HS-5 (cell line): ENCODE measurements around the gene CXCL14.

Experiments used
- DNase-seq: peaks from one replicate; pipeline ENCODE4 v3.0.0-alpha.2; 2012; ENCODE audit warnings: low read depth

CXCL14 gene

GRCh38 chr5:135567661-135568060 is 11.1 kb downstream of the CXCL14 start:
- no peak for DNase-seq

- DNase-seq = no peak
Observed at GRCh38 chr5:135566422-135567400, 12.1 kb downstream of the CXCL14 start.

DNA sequence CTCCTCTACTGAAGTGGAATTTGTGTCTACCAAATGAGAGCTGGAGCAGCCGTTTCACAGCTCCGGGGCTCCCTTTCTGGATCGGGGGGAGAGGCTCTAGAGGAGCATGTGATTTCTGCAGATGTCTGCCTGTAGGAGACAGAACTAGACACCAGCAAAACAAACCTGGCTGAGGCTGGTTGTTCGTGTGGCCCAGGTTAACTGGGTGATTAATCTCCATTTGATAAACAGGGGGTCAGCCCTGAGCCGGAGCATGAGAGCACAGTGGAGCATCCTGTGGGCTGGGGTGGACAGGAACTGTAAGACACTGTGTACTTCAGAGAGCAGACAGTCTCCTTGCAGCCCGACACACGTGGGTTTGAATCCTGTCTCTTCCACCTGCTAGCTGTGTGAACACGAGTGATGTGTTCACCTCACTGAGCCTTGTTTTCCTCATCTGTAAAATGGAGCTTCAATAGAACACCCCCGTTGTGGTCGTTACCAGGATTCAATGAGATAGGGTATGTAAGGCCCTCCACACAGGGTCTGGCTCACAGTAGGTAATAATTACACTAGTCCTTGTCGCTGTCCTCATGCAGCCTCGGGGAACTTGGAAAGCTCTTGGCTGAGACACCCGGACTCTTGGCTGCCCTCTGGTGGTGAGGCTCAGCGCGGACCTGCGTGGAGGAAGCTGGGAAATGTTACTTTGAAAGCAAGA is 12.9 kb downstream of the CXCL14 start:
- DNase-seq = no peak

DNA sequence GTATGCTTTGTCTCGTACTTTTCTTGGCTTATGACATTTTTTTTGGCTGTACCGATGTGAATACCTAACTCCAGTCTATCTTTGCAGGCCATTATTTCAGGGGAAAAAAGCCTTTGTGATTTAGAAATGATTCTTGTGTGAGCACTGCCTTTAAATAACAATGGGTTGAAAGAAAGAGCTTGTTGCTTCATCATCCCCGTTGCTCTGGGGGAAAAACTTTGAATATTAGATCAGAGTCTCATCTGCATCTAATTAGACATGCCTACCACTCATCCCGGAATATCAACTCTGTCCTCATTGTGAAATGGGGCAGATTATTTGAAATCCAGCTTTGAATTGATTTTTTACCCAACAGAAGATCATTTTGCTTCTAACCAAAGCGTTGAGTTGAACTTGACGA is 13.5 kb downstream of the CXCL14 start:
- no peak for DNase-seq

DNA sequence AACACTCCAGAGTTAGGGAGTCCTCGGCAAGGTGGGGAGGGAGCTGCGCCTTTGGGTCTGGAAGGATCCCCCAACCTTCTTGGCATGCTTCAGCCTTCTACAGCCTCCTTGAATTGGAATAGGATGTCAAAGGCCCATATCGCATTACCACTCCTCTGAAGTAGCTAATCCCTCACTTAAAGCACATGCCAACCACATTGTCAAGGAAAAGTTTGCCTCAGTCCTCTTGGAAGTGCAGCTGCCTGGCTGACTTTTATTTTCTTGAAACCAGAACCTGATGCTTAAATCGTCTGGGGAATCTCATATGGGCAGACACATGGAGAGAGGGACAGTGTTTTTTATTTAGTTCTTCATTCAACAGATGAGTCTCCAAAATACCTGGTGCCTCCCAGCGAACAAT is 14.5 kb downstream of the CXCL14 start:
- no peak for DNase-seq

- DNase-seq = no peak
Observed at GRCh38 chr5:135561266-135561665, 17.5 kb downstream of the CXCL14 start.

DNA sequence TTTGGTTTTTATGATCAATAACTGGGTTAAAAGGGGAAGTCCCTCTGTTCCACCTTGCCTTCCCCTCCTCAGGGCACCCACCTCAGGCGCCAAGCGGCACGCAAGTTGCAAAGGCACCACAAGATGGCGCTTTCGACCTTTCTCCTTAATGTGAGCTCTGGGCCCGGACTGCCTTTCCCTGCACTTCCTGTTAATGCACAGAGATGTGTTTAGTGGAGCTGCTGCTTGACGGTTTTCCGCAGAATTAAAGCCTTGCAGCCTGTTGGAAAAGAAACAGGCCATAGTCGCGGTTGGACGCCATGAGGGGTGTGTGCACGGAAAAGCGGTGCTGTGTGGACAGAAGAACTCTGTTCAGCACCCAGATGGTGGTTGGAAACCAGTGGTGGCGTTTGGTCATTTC is 17.9 kb downstream of the CXCL14 start:
- no peak for DNase-seq

DNA sequence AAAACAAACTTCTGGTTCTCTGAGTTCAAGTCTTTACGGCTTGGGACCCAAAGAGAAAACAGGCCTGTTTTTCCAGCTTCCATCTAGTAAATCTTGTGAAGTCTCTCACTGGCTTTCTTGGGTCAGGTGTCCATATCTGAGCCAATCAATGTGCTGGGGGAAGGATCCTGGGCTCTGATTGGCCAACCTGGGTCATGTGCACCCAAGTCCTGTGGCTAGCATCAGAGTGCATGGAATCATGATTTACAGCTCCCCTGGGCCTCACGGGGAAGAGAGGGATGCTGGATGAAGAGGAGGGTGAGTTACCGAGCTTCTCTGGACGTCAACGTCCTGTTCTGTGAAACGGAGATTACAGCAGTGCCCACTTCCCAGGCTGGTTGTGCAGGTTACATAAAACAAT is 19.4 kb downstream of the CXCL14 start:
- no peak for DNase-seq

- no peak for DNase-seq
Observed at GRCh38 chr5:135557076-135557838, 21.5 kb downstream of the CXCL14 start.

DNA sequence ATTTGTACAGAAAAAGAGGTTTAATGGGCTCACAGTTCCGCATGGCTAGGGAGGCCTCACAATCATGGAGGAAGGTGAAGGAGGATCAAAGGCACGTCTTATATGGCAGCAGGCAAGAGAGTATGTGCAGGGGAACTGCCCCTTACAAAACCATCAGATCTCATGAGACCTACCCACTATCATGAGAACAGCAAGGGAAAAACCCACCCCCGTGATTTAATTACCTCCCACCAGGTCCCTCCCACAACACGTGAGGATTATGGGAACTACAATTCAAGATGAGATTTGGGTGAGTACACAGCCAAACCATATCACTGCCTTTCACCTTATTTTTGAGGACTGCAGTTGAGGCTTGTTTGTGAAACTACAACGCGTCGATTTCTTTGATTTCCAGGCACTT is 22.2 kb downstream of the CXCL14 start:
- no peak for DNase-seq

DNA sequence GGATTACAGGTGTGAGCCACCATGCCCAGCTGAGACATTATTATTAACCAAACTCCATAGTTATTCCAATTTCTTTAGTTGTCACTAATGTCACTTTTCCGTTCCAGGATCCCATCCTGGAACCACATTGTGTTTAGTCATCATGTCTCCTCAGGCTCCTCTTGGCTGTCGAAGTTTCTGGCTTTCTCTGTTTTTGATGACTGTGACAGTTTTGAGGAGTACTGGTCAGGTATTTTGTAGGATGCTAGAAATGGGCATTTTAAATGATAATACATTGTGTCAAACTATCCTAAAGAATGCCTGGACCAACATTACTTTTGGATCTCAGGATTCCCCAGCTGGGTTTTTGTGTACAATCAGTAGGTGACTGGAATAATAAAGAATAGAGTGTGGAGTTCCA is 23.3 kb downstream of the CXCL14 start:
- no peak for DNase-seq

- DNase-seq = no peak
Observed at GRCh38 chr5:135553688-135554462, 24.9 kb downstream of the CXCL14 start.

DNA sequence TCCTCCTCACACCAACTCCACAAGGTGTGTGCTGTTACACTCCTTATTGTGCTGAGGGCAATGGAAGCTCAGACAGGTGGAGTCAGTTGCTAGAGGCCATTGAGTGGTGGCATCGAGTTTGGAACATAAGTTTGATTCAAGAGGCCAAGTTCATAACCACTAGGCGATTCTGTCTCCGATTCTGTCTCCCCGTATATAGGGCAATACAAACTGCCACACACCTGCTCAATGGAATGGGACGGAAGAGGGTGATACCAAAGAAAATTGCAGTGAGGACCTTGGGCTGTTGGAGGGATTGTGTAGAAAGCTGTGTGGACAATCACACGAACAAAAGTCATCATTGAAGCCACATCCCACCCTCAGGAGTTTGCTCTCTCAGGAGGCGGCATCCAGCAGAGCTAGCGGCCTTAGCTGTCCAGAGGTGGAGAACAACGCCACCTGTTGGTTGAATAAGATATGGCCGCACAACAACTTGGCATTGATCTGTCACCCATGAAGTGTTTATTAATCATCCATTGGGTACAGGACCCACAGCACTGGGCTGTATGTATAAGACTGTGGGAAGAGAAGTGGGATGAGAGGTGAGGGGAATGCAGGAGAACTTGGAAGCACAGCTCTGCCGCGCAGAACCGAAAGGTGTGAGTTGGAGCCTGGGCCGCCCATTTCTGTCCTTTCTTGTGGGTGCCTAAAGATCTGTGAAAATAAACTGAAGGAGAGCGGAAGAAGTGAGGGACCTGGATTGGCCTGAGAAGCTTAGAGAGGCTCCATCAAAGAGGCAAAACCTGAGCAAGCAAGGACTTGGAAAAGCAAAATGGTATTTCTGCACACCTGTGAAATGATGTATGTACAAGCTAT is 27.0 kb downstream of the CXCL14 start:
- no peak for DNase-seq

DNA sequence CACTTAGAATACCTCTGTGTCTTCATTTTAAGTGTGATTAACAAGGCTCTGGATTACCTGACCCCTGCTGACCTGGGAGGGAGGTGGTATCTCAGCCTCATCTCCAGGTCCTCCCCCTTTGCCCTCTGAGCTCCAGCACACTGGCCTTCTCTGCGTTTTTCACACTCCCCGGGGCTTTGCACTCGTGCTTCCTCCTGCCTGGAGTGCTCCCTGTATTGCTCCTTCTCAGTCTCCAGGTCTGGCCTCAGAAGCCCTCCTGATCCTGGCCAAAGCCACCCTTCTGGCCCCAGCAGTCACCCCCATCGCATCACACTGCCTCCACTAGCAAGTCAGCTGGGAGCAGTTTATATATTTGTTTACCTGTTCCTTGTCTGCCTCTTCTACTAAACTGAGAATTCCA is 29.4 kb downstream of the CXCL14 start:
- no peak for DNase-seq

GRCh38 chr5:135547590-135548254 is 31.1 kb downstream of the CXCL14 start:
- DNase-seq = no peak

DNA sequence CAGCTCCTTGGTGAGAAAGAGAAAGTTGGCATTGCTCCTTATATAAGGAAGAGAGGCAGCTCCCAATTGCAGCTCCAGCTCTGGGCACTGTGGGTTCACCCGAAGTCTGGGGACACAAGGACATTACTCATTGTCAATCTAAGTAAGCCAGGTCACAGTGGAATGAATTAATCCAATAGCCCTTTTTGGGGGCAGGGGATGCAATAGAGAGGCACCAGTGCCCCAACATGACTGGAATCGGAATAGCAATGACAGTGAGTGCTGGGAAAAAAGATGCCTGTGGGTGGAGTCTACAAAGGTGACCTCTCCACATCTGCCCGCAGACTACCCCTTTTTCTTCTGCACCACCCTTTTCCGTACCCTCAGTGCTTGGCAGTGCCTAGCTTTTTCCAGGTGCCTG is 31.9 kb downstream of the CXCL14 start:
- no peak for DNase-seq

GRCh38 chr5:135546101-135546500 is 32.7 kb downstream of the CXCL14 start:
- DNase-seq = no peak

DNA sequence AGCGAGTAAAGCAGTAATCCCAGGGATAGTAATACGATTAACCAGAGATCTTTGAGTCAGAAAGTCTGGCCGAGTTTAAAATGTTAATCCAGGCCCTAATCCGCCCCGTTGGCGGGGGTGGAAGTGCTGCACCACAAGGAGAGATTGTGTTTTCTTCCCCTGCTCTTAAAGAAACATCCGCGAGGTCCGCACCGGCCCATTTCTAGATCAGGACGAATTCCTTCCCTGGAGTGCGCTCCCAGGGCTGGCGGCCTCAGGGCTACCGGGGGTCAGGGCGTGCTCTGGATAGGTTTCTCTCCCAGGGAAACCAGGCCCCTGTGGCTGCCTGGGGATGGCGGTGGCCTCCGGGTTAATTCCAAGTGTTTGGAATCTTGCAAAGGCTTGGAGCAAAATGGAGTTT is 33.7 kb downstream of the CXCL14 start:
- DNase-seq = no peak

DNA sequence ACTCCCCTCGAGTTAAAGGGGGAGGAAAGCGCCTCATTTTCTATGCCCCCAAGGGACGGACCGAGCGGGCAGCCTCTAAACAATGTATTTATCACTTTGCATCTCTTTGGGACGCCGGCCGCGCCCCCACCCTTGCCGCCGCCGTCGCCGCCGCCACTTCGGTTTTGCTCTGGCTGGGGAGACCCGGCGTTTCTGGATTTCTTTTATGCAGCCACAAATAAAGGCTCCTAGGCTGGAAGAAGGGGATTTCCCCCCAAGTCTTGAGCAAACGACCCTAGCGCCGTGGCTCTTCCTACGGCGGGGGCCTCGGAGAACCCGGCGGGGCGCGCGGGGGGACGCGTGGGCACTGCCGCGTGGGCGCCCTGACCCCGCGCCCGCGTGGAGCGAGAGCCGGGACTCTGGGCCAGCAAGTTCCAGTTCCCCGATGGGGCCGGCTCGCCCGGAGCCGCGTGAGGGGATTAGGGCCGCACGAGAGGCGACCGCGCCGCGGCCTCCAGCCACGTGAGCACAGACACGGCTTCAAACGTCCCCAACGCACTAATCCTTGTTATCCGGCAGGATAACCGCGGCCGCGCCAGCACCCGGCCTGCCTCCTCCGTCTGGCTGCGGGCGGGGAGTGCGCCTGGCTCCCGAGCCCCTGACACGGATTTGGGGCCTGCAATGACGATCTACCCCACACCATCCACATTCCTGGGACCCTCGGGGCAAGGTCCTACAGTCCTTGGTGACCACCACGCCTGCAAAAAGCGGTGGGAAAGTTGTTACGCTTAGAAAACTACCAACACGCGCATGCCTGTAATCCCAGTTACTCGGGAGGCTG is 35.1 kb downstream of the CXCL14 start:
- no peak for DNase-seq
